Endothelial cell of hepatic sinusoid (primary cell): ENCODE data around the gene ADAMTS15.
"Not testable (repeated sequence)": the region's sequence is repeated elsewhere in the genome, so short reads cannot be mapped to it uniquely, and the experiment has no call there.

Experiments used
- in situ Hi-C: cut with HindIII; loops from 2 replicates; pipeline ENCODE4 v1.10.0; 2017; ENCODE audit warnings: low sequenced_read_pairs

ADAMTS15 gene

GRCh38 chr11:130434521-130435223, 13.8 kb upstream of the ADAMTS15 start:
- in situ Hi-C loops: no loop called here

- in situ Hi-C loops: no loop called here
Measured at GRCh38 chr11:130435671-130436070, 12.8 kb upstream of the ADAMTS15 start.

- in situ Hi-C loops: no loop called here
Measured at GRCh38 chr11:130436171-130436570, 12.3 kb upstream of the ADAMTS15 start.

GRCh38 chr11:130437848-130438247, 10.6 kb upstream of the ADAMTS15 start:
- in situ Hi-C loops: no loop called here

GRCh38 chr11:130438401-130439159, 9.9 kb upstream of the ADAMTS15 start:
- in situ Hi-C loops: not testable (repeated sequence)

- in situ Hi-C loops: no loop called here
Measured at GRCh38 chr11:130439160-130439519, 9.3 kb upstream of the ADAMTS15 start.

- in situ Hi-C loops: no loop called here
Measured at GRCh38 chr11:130439876-130440275, 8.6 kb upstream of the ADAMTS15 start.

GRCh38 chr11:130441719-130442118, 6.7 kb upstream of the ADAMTS15 start:
- in situ Hi-C loops: no loop called here

GRCh38 chr11:130442737-130443136, 5.7 kb upstream of the ADAMTS15 start:
- in situ Hi-C loops: no loop called here

- in situ Hi-C loops: no loop called here
Measured at GRCh38 chr11:130445788-130446187, 2.7 kb upstream of the ADAMTS15 start.

GRCh38 chr11:130448039-130448415, 418 bp upstream of the ADAMTS15 start:
- in situ Hi-C loops: no loop called here

GRCh38 chr11:130449310-130449990, 1.0 kb downstream of the ADAMTS15 start:
- in situ Hi-C loops: no loop called here

- in situ Hi-C loops: no loop called here
Measured at GRCh38 chr11:130449996-130450769, 1.7 kb downstream of the ADAMTS15 start.

GRCh38 chr11:130451231-130452019, 3.0 kb downstream of the ADAMTS15 start:
- in situ Hi-C loops: no loop called here

- in situ Hi-C loops: no loop called here
Measured at GRCh38 chr11:130452176-130452575, 3.7 kb downstream of the ADAMTS15 start.

GRCh38 chr11:130452940-130453339, 4.5 kb downstream of the ADAMTS15 start:
- in situ Hi-C loops: no loop called here

GRCh38 chr11:130454491-130455252, 6.2 kb downstream of the ADAMTS15 start:
- in situ Hi-C loops: no loop called here

- in situ Hi-C loops: no loop called here
Measured at GRCh38 chr11:130455483-130456127, 7.2 kb downstream of the ADAMTS15 start.

- in situ Hi-C loops: no loop called here
Measured at GRCh38 chr11:130456286-130456685, 7.8 kb downstream of the ADAMTS15 start.
